ENCODE results near the gene GLYATL3.

GLYATL3 gene

DNA sequence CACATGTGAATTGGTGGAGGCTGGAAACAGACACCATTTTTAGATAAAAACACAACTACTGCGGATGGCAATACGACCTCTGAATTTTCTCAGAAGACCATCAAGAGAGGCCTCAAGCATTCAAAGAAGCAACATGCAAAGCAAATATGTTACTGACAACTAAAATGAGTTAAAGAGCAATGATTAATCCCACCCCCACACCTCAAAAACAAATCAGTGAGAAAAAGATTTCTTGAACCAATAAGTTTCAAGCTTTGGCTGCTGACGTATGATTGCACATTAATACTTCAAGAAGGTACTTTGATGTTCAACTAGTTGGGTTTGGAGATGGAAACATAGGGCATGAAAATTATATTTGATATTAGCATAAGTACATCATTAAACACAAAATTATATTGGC lies 37.7 kb upstream of the GLYATL3 start:
- Histone ChIP-seq H2BK12ac (ENCODE audit: low read length) (no peak overlapping the region), H3K4ac (ENCODE audit: low read length) (no peak overlapping the region), H3K9ac (ENCODE audit: low read depth, low read length, poor library complexity) (no peak overlapping the region), H3K14ac (ENCODE audit: low read length) (no peak overlapping the region), H4K8ac (ENCODE audit: low read depth, low read length) (no peak overlapping the region), H2BK5ac (ENCODE audit: low read length) (no peak overlapping the region), H3K18ac (ENCODE audit: low read length) (no peak overlapping the region), H2BK15ac (ENCODE audit: low read length) (no peak overlapping the region), H2BK120ac (ENCODE audit: low read depth, low read length) (no peak overlapping the region), H2AK5ac (ENCODE audit: low read depth, low read length) (no peak overlapping the region), H3K4me3 (ENCODE audit: low read length in 2 of 2) (peak overlapping the region in 1 of 2 donors; percentile 84), H2AFZ (ENCODE audit: low read length) (no peak overlapping the region), H3K4me2 (ENCODE audit: insufficient read depth, low read length, poor library complexity, severe bottlenecking) (peak overlapping the region; percentile 58), H3K23ac (ENCODE audit: low read depth, low read length, poor library complexity) (no peak overlapping the region), H4K91ac (ENCODE audit: low read depth, low read length, poor library complexity) (no peak overlapping the region), H3K27me3 (ENCODE audit: control insufficient read depth in 3 of 3, insufficient read depth in 3 of 3, low read depth in 1 of 3, low read length in 3 of 3) (no peaks in the 10 kb centered on the region), H3K79me1 (ENCODE audit: low read depth, low read length) (peaks cover 4% of the 10 kb centered on the region), H3K4me1 (ENCODE audit: control insufficient read depth in 2 of 2, insufficient read depth in 1 of 2, low read depth in 1 of 2, low read length in 2 of 2) (peaks cover 0 to 3% of the 10 kb centered on the region in 2 donors), H3K36me3 (replicated peaks in 1 of 2; ENCODE audit: control insufficient read depth in 2 of 2, insufficient read depth in 2 of 2, low read length in 2 of 2) (peaks cover 0 to 31% of the 10 kb centered on the region in 2 donors), H3K9me3 (replicated peaks in 1 of 2; ENCODE audit: control insufficient read depth in 2 of 2, insufficient read depth in 1 of 2, low read depth in 1 of 2, low read length in 2 of 2) (no peaks in the 10 kb centered on the region), H3K27ac (replicated peaks; ENCODE audit: low read length) (no peak overlapping the region)
- no CpG with 5 or more reads among the region's 3 CpGs for WGBS, 2 donors (ENCODE audit: extremely low coverage in 2 of 2, insufficient read length in 2 of 2, insufficient replicate concordance in 1 of 2)
- no peak for DNase-seq (ENCODE audit: low spot score)

DNA sequence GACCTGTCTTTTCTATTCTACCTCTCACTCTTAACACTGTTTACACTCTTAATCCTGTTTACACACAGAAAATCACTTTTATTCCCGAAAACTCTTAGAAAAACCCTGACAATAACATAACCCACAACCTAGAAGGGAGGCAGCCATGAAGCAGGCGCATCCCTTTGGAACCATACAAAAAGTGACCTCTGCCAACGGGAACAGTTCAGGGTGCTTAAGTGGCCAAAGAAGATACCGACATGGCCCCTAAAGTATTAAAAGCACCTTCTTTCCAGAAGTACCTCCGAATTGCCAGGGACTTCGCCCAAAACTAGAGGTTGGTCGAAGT lies 37.2 kb upstream of the GLYATL3 start:
- Histone ChIP-seq H2BK120ac (ENCODE audit: low read depth, low read length) (no peak overlapping the region), H2AFZ (ENCODE audit: low read length) (peak overlapping the region; percentile 87), H3K4ac (ENCODE audit: low read length) (no peak overlapping the region), H3K79me1 (ENCODE audit: low read depth, low read length) (peaks cover 4% of the 10 kb centered on the region), H2BK12ac (ENCODE audit: low read length) (no peak overlapping the region), H3K23ac (ENCODE audit: low read depth, low read length, poor library complexity) (no peak overlapping the region), H4K91ac (ENCODE audit: low read depth, low read length, poor library complexity) (no peak overlapping the region), H3K18ac (ENCODE audit: low read length) (no peak overlapping the region), H3K4me3 (ENCODE audit: low read length in 2 of 2) (peak overlapping the region; percentile 82 to 84), H2AK5ac (ENCODE audit: low read depth, low read length) (no peak overlapping the region), H3K27ac (replicated peaks; ENCODE audit: low read length) (no peak overlapping the region), H3K4me1 (ENCODE audit: control insufficient read depth in 2 of 2, insufficient read depth in 1 of 2, low read depth in 1 of 2, low read length in 2 of 2) (peaks cover 0 to 3% of the 10 kb centered on the region in 2 donors), H3K4me2 (ENCODE audit: insufficient read depth, low read length, poor library complexity, severe bottlenecking) (peak overlapping the region; percentile 58), H3K9ac (ENCODE audit: low read depth, low read length, poor library complexity) (peak overlapping the region; percentile 65), H2BK5ac (ENCODE audit: low read length) (no peak overlapping the region), H3K14ac (ENCODE audit: low read length) (no peak overlapping the region), H3K27me3 (ENCODE audit: control insufficient read depth in 3 of 3, insufficient read depth in 3 of 3, low read depth in 1 of 3, low read length in 3 of 3) (no peaks in the 10 kb centered on the region), H2BK15ac (ENCODE audit: low read length) (no peak overlapping the region), H3K9me3 (replicated peaks in 1 of 2; ENCODE audit: control insufficient read depth in 2 of 2, insufficient read depth in 1 of 2, low read depth in 1 of 2, low read length in 2 of 2) (no peaks in the 10 kb centered on the region), H4K8ac (ENCODE audit: low read depth, low read length) (no peak overlapping the region), H3K36me3 (replicated peaks in 1 of 2; ENCODE audit: control insufficient read depth in 2 of 2, insufficient read depth in 2 of 2, low read length in 2 of 2) (peaks cover 0 to 28% of the 10 kb centered on the region in 2 donors)
- WGBS, 2 donors (ENCODE audit: extremely low coverage in 2 of 2, insufficient read length in 2 of 2, insufficient replicate concordance in 1 of 2) = no CpG with 5 or more reads among the region's 7 CpGs
- no peak for DNase-seq (ENCODE audit: low spot score)

DNA sequence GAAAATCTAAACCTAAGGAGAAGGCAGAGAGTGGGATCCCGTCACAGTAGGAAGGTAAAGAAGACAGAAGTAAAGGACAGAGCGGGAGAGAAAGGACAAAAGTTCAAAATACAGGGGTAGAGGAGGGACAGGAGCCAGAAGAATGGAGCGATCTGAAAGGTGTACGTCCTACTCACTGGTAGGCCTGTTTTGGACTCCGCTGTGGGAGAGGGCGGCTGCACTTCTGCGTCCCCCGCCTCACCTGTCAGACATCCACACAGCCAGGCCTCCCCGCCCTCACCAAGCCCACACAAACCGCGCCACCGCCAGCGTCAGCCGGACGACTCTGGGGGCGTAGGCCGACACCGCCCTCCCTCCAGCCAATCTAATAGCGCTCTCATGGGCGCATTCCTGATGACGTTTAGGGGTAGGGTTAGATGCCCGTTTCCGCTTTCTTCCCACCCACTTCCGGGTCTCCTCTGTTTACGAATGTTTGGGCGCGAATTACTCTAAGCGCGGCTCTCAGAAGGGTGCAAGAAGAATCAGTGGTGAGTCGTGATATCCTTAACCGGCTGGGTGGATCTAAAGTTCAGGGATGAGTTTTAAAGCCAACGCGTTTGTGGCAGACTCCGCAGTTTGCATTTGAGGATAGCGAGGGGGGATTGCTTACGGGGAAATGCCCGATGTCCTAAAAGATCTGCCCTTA lies 36.7 kb upstream of the GLYATL3 start, which contains the start of the genes CENPQ and MMUT:
Gene CENPQ, plus strand, starts transcription at position 444 of the 685 bp plus-strand sequence. CDS start 6,807 bp downstream, outside the sequence.
Gene MMUT, minus strand, starts transcription at position 327 of the 685 bp plus-strand sequence. CDS start 3,787 bp downstream, outside the sequence.
- Histone ChIP-seq H3K14ac (ENCODE audit: low read length) (no peak within 1 kb of the TSS), H4K91ac (ENCODE audit: low read depth, low read length, poor library complexity) (no peak within 1 kb of the TSS), H3K27me3 (ENCODE audit: control insufficient read depth in 3 of 3, insufficient read depth in 3 of 3, low read depth in 1 of 3, low read length in 3 of 3) (no peaks in the 10 kb centered on the region), H3K9me3 (replicated peaks in 1 of 2; ENCODE audit: control insufficient read depth in 2 of 2, insufficient read depth in 1 of 2, low read depth in 1 of 2, low read length in 2 of 2) (no peaks in the 10 kb centered on the region), H3K4me3 (ENCODE audit: low read length in 2 of 2) (peak within 1 kb of the TSS; percentile 82 to 84), H3K4ac (ENCODE audit: low read length) (no peak within 1 kb of the TSS), H3K36me3 (replicated peaks in 1 of 2; ENCODE audit: control insufficient read depth in 2 of 2, insufficient read depth in 2 of 2, low read length in 2 of 2) (peaks cover 0 to 23% of the 10 kb centered on the region in 2 donors), H2BK15ac (ENCODE audit: low read length) (no peak within 1 kb of the TSS), H3K9ac (ENCODE audit: low read depth, low read length, poor library complexity) (peak within 1 kb of the TSS; percentile 65), H3K27ac (replicated peaks; ENCODE audit: low read length) (no peak within 1 kb of the TSS), H3K79me1 (ENCODE audit: low read depth, low read length) (peaks cover 4% of the 10 kb centered on the region), H2BK5ac (ENCODE audit: low read length) (no peak within 1 kb of the TSS), H2AFZ (ENCODE audit: low read length) (peak within 1 kb of the TSS; percentile 87), H4K8ac (ENCODE audit: low read depth, low read length) (no peak within 1 kb of the TSS), H2AK5ac (ENCODE audit: low read depth, low read length) (no peak within 1 kb of the TSS), H3K4me2 (ENCODE audit: insufficient read depth, low read length, poor library complexity, severe bottlenecking) (peak within 1 kb of the TSS; percentile 78), H3K23ac (ENCODE audit: low read depth, low read length, poor library complexity) (no peak within 1 kb of the TSS), H3K4me1 (ENCODE audit: control insufficient read depth in 2 of 2, insufficient read depth in 1 of 2, low read depth in 1 of 2, low read length in 2 of 2) (peaks cover 0 to 3% of the 10 kb centered on the region in 2 donors), H2BK12ac (ENCODE audit: low read length) (no peak within 1 kb of the TSS), H3K18ac (ENCODE audit: low read length) (peak within 1 kb of the TSS; percentile 39), H2BK120ac (ENCODE audit: low read depth, low read length) (no peak within 1 kb of the TSS)
- no CpG with 5 or more reads among the region's 37 CpGs for WGBS, 2 donors (ENCODE audit: extremely low coverage in 2 of 2, insufficient read length in 2 of 2, insufficient replicate concordance in 1 of 2)
- peak; percentile 92 for DNase-seq (ENCODE audit: low spot score)

DNA sequence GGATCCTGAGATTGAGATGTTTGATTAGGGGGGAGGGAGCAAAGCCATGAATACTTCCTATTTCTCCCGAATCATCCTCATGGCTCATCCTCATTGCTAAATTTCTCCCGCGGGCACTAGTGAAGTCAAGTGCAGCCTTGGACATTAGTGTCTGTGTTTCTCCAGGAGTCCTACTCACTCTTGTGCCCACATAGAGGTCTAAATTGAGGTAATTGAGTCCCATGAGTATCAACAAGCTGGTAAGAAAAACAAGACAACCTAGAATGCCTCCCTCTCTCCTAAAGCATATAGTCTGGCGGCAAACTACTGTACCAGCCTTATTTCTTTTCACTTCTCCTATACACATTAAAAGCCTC lies 36.1 kb upstream of the GLYATL3 start:
- Histone ChIP-seq H3K14ac (ENCODE audit: low read length) (no peak overlapping the region), H3K4me3 (ENCODE audit: low read length in 2 of 2) (peak overlapping the region; percentile 82 to 84), H3K23ac (ENCODE audit: low read depth, low read length, poor library complexity) (no peak overlapping the region), H3K79me1 (ENCODE audit: low read depth, low read length) (peaks cover 4% of the 10 kb centered on the region), H3K4me2 (ENCODE audit: insufficient read depth, low read length, poor library complexity, severe bottlenecking) (peak overlapping the region; percentile 78), H4K91ac (ENCODE audit: low read depth, low read length, poor library complexity) (no peak overlapping the region), H2BK12ac (ENCODE audit: low read length) (no peak overlapping the region), H3K27ac (replicated peaks; ENCODE audit: low read length) (no peak overlapping the region), H3K9ac (ENCODE audit: low read depth, low read length, poor library complexity) (peak overlapping the region; percentile 56), H3K36me3 (replicated peaks in 1 of 2; ENCODE audit: control insufficient read depth in 2 of 2, insufficient read depth in 2 of 2, low read length in 2 of 2) (peaks cover 0 to 18% of the 10 kb centered on the region in 2 donors), H2BK15ac (ENCODE audit: low read length) (no peak overlapping the region), H2AK5ac (ENCODE audit: low read depth, low read length) (no peak overlapping the region), H2BK5ac (ENCODE audit: low read length) (no peak overlapping the region), H4K8ac (ENCODE audit: low read depth, low read length) (no peak overlapping the region), H3K4ac (ENCODE audit: low read length) (no peak overlapping the region), H3K9me3 (replicated peaks in 1 of 2; ENCODE audit: control insufficient read depth in 2 of 2, insufficient read depth in 1 of 2, low read depth in 1 of 2, low read length in 2 of 2) (no peaks in the 10 kb centered on the region), H3K18ac (ENCODE audit: low read length) (no peak overlapping the region), H3K4me1 (ENCODE audit: control insufficient read depth in 2 of 2, insufficient read depth in 1 of 2, low read depth in 1 of 2, low read length in 2 of 2) (peaks cover 0 to 3% of the 10 kb centered on the region in 2 donors), H3K27me3 (ENCODE audit: control insufficient read depth in 3 of 3, insufficient read depth in 3 of 3, low read depth in 1 of 3, low read length in 3 of 3) (no peaks in the 10 kb centered on the region), H2AFZ (ENCODE audit: low read length) (peak overlapping the region; percentile 87), H2BK120ac (ENCODE audit: low read depth, low read length) (no peak overlapping the region)
- DNase-seq (ENCODE audit: low spot score) = no peak
- no CpG with 5 or more reads among the region's 4 CpGs for WGBS, 2 donors (ENCODE audit: extremely low coverage in 2 of 2, insufficient read length in 2 of 2, insufficient replicate concordance in 1 of 2)

Measured in neuronal stem cell (in vitro differentiated cells).